Astrocyte (in vitro differentiated cells and primary cell): Measurements from ENCODE around the gene HEATR3.

Source experiments
- CTCF ChIP-seq: IDR thresholded peaks from 2 replicates; pipeline ENCODE4 v1.5.1; 2011; ENCODE audit warnings: low read depth, mild to moderate bottlenecking, inconsistent platforms, low read length, moderate library complexity; ENCODE audit not compliant: insufficient read depth
- EZH2 ChIP-seq: IDR thresholded peaks from 2 replicates; pipeline ENCODE4 v1.6.1; 2012; ENCODE audit warnings: mild to moderate bottlenecking, low read length, inconsistent platforms; ENCODE audit not compliant: insufficient read depth

GRCh38 chr16:50081428-50082018, 15.8 kb downstream of the HEATR3 start:
- TF ChIP-seq CTCF (no peak), EZH2 (no peak)
